Measurements from ENCODE around the gene GRK4.

GRCh38 chr4:3077796-3078195 is 114.4 kb downstream of the GRK4 start:
- TF ChIP-seq RNF2 (IDR thresholded peaks at IDR 0.05; ENCODE audit: borderline replicate concordance, low read depth, low read length, missing control alignments, poor library complexity, severe bottlenecking) (no peak), MAX (IDR thresholded peaks at IDR 0.05) (no peak), CTCF (IDR thresholded peaks at IDR 0.05; ENCODE audit: control extremely low read depth in 1 of 3, insufficient read depth in 1 of 3, low read depth in 1 of 3, low read length in 3 of 3) (no peak), EZH2 (IDR thresholded peaks at IDR 0.05; ENCODE audit: low read depth, low read length, severe bottlenecking) (no peak), SAP30 (IDR thresholded peaks at IDR 0.05; ENCODE audit: insufficient read depth, insufficient replicate concordance, low read length) (no peak), RBBP5 (IDR thresholded peaks at IDR 0.05; ENCODE audit: borderline replicate concordance, low read depth, low read length) (no peak), SP2 (IDR thresholded peaks at IDR 0.05; ENCODE audit: low read length) (no peak), SP1 (IDR thresholded peaks at IDR 0.05; ENCODE audit: low read depth, low read length) (no peak)
